GM21786 (cell line): ENCODE results near the gene TMEM178A.

Source experiments
- ATAC-seq: cut with Tn5 transposase; IDR thresholded peaks from one replicate; pipeline ENCODE4 v1.9.1; 2021; ENCODE audit not compliant: unreplicated experiment

The TMEM178A gene

GRCh38 chr2:39708003-39708402, 42.3 kb downstream of the TMEM178A start:
- ATAC-seq, result no peak

DNA sequence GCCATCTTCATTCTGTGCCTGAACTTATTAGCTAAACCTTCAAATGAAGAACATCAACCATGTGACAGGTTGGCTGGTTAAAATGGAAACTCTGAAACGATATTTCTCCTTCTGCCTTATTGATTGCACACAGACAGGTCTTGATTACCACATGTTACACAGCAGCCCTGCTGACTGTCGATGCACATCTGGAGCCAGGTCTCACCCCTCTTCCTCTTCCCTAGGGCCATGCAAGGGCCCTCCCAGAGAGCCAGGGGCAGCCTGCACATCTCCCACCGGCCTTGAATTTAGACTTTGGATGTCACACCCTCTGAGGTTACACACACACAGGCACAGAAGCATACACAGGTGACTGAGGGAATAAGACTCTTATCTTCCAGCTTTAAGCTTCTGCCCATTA, 45.1 kb downstream of the TMEM178A start:
- no peak for ATAC-seq

- no peak for ATAC-seq
Observed at GRCh38 chr2:39712953-39713352, 47.2 kb downstream of the TMEM178A start.

DNA sequence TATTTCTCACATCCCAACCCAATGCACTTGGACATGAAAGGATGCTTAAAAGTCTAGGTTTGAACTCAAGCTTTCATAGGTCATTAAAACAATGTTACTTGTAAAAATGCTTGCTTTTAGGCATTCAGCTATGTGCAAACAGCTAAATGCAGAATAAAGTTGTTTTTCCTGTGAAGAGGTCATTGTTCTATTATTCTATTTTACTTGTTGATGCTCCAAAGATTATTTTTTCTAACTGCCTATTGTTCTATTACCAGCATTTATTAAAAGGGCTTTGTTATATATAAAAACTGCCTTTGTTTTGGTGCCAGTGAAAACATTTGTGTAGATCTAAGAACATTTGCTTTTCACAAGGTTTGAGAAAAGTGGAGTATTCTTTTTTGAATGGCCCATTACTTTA, 49.4 kb downstream of the TMEM178A start:
- no peak for ATAC-seq

- ATAC-seq, result no peak
Observed at GRCh38 chr2:39715822-39716221, 50.1 kb downstream of the TMEM178A start.

GRCh38 chr2:39717067-39717466, 51.4 kb downstream of the TMEM178A start:
- no peak for ATAC-seq

GRCh38 chr2:39718483-39718882, 52.8 kb downstream of the TMEM178A start:
- ATAC-seq, result no peak

- no peak for ATAC-seq
Observed at GRCh38 chr2:39719317-39719716, 53.6 kb downstream of the TMEM178A start.

DNA sequence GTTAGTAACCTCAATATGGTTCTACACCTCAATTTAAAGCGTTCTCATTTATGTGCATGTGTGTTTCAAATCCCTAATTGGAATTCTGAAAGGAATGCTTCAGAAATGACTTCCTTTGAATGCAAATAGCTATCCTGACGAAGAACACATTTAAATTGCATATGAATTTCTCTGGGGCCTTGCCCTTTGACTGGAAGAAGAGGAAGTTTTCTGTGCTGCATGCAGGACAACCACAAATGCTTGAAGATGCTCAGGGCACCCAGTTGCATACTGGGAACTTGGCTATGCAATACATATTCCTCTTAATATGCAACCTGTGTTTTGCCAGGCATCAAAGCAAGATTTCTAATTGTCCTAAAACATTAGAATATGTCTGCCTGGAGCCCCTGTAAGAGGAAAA, 55.3 kb downstream of the TMEM178A start:
- no peak for ATAC-seq

DNA sequence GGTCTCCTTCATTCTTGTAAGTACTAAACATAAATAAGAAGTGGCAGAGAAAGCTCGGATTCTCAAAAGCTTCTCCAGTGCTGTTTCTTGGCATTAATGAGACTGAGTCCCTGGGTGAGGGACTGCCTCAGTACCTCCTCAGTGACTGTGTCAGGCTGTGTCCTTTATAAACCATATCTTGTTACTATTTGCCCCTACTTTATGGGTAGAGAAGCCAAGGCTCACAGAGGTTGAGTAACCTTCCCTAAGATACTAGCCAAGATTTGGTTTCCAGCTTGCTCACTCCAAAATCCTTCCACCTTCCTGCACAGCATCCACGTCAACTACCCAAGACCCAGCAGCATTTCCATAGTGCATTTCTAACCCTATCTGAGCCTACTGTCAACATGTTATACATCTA, 57.8 kb downstream of the TMEM178A start:
- ATAC-seq, result no peak

GRCh38 chr2:39723946-39724827, 58.5 kb downstream of the TMEM178A start:
- no peak for ATAC-seq

GRCh38 chr2:39724828-39725144, 59.1 kb downstream of the TMEM178A start:
- ATAC-seq, result no peak

DNA sequence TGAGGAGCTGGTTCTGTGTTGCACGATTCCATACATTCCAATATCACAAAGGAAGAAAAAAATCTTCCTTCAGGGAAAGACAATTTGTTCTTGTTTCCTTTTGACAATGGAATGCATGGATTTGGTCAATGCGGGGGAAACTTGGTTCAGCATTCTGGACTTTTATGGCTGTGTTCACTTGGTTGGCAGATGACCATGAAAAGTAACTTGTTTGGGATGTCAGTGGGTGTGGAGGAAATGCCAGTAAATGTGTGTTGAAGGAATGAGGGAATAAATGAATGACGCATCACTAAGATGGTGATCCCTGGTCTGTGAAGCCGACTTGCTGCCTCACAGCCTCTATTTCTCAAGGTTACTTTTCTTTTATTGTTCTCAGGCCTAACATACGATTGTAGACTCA, 59.7 kb downstream of the TMEM178A start:
- ATAC-seq, result no peak

DNA sequence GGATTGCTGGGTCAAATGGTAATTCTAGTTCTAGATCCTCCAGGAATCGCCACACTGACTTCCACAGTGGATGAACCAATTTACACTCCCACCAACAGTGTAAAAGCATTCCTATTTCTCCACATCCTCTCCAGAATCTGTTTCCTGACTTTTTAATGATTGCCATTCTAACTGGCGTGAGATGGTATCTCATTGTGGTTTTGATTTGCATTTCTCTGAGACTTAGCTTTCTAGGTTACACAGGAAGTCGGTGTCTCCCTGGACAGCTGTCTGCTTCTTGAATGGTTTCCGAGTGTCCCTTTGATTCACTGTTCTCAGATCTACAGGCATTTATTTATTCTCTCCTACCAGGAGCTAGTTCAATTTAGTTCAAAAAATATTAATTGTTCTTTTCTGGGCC, 62.4 kb downstream of the TMEM178A start:
- ATAC-seq, result peak; percentile 50

GRCh38 chr2:39728941-39729351, 63.2 kb downstream of the TMEM178A start:
- peak; percentile 51 for ATAC-seq

DNA sequence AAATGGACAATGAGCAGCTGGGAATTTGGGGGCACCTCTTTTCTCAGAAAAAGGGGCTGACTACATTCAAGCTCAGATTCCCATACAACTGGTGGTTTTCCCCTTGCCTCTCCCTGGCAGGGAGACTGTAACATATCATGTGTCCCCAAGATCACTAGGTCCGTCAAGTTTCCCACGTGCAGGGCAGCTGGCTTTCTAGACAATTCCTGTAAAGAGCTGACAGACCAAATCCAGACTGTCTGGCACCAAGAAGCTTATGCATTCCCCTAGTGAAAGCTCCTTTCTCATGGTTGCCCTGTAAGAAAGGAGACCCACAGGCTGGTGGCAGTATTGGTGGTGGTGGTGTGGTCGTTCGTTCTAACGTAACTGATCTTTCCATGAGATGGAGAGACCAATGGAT, 64.6 kb downstream of the TMEM178A start:
- no peak for ATAC-seq

- no peak for ATAC-seq
Observed at GRCh38 chr2:39730685-39731302, 65.1 kb downstream of the TMEM178A start.

DNA sequence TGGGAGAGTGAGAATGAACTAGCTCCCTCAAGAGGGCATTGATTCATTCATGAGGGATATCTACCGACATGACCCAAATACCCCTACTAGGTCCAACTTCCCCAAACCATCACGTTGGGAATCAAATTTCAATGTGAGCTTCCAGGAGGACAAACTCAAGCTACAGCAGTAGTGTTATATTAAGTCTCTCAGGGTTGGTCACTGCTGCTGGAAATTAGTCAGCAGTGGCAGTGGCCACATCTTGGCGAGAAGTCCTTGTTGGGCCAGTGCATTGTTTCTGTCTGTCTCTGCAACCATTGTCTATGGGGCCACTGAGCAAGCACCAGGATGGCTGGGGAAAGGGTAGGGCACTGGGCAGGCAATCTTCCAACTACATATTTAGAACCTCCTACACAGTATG, 65.8 kb downstream of the TMEM178A start:
- no peak for ATAC-seq

GRCh38 chr2:39732482-39732881, 66.8 kb downstream of the TMEM178A start:
- ATAC-seq, result no peak

GRCh38 chr2:39733070-39733674, 67.5 kb downstream of the TMEM178A start:
- ATAC-seq, result no peak

DNA sequence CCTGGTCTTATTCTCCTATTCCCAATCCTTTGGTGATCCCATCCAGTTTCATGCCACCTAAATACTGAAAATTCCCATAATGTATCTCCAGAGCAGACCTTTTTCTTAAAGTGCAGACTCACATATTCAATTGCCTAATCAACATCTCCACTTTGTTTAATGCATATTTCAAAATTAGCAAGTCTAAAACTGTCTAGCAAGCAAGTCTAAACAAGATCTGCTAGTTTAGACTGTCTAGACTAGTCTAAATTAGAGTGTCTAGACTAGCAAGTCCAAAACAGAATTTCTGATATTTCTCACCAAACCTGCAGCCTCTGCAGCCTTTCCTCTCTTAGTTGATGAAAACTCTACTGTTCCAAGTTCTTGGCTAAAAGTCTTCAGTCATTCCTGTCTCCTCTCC, 68.7 kb downstream of the TMEM178A start:
- no peak for ATAC-seq

GRCh38 chr2:39735648-39736047, 69.9 kb downstream of the TMEM178A start:
- ATAC-seq, result no peak
